HT1080 (cell line): ENCODE measurements around the gene SMARCAL1. TPM values are rescaled to one million over a fixed set of nuclear protein-coding genes. Genes with fewer than 3 reads are reported as not detected.

ENCODE experiments used
- DNase-seq: peaks from one replicate; pipeline ENCODE4 v3.0.0-alpha.2; 2015; ENCODE audit warnings: low read depth
- total RNA-seq: library from RNA; depleted of rRNA; stranded (reverse); fragments of >200 nt; shearing (Covaris generic); gene quantifications from 2 replicates; pipeline ENCODE4 v1.2.3, GENCODE V29; 2014; rRNA removed

The SMARCAL1 gene
- total RNA-seq, 1 experiment from 2014 or later: 14.6 TPM

DNA sequence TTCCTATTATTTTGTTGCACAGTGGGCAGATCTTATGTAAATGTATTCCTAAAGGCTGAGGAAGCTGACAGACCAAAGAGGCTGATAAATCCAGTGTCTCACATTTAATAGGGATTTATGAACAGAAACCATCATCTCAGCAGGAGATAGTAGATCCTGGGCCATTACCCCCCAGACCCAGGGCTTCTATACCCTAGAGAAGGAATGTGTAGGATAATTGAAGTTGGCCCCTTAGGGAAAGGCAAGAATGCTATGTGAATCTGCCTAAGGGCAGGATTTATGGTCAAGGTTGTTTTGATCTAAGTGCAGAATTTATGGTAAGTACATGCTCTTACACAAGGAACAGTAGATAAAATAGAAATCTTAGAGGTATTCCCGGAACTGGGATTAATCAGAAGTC, 115.3 kb downstream of the SMARCAL1 start:
- no peak for DNase-seq

DNA sequence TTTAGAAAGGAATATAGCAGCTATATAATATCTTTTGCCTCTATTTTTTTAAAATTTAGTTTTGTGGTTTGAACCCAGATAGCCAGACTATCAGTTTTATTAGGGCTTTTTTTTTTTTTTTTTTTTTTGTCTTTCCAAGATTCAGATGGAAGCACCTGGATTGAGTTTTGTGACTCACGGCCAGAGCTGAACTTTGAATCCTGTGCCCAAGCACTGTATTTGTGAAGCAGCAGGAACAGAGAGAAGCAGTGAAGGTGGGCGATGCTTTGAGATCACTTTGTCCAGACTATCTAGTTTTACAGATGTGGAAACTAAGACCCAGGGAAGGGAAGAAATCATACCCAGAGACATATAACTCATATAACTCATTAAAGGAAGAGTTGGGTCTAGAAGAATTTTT, 120.3 kb downstream of the SMARCAL1 start:
- no peak for DNase-seq

Other genes starting within 250 kb of the SMARCAL1 start
- 24.1 and 27.8 TPM in 2 replicates for gene MARCHF4, start 40.0 kb upstream of the SMARCAL1 start, total RNA-seq
- gene RPL37A, start 86.4 kb downstream of the SMARCAL1 start, total RNA-seq: 2,842 and 5,277 TPM in 2 replicates
- gene IGFBP2, start 220.9 kb downstream of the SMARCAL1 start, total RNA-seq: 5.2 and 5.3 TPM in 2 replicates